Esophagus squamous epithelium (tissue), 5 donors: Measurements from ENCODE around the gene CFAP299. TPM values are rescaled to one million over a fixed set of nuclear protein-coding genes. Genes with fewer than 3 reads are reported as not detected.

Experiments
- DNase-seq: peaks from one replicate; lab custom pipeline; 2025; lab: John Stamatoyannopoulos, UW
- H3K27ac ChIP-seq, 4 donors: fragments of 200-600 bp; sonication (generic); one replicate each; pipeline ENCODE4 v1.5.1; 2016 to 2019; ENCODE audit warnings: mild to moderate bottlenecking in 1 of 4
- H3K27me3 ChIP-seq, 4 donors: fragments of 200-600 bp; sonication (generic); 1 replicate in 3 of 4; 2 replicates in 1 of 4; pipeline versions ENCODE4 v1.5.1 to v1.6.0; 2017 to 2021; ENCODE audit warnings: antibody characterized with exemption in 1 of 4
- H3K36me3 ChIP-seq, 3 donors: fragments of 200-600 bp; sonication (generic); one replicate each; pipeline ENCODE4 v1.5.1; 2016 to 2019
- H3K4me1 ChIP-seq, 3 donors: fragments of 200-600 bp; sonication (generic); one replicate each; pipeline ENCODE4 v1.5.1; 2017 to 2019
- H3K4me3 ChIP-seq, 4 donors: fragments of 200-600 bp; sonication (generic); 1 replicate in 3 of 4; 2 replicates in 1 of 4; pipeline ENCODE4 v1.5.1; 2016 to 2019; ENCODE audit warnings: mild to moderate bottlenecking in 2 of 4, moderate library complexity in 1 of 4
- H3K9me3 ChIP-seq, 3 donors: fragments of 200-600 bp; sonication (generic); one replicate each; pipeline ENCODE4 v1.5.1; 2016 to 2019
- CTCF ChIP-seq, 6 experiments: fragments of 450-650 bp in 4 of 6; fragments of 200-600 bp in 2 of 6; sonication (generic) in 2 of 6; IDR thresholded peaks; one replicate each; pipeline ENCODE4 v1.5.1; 2016 to 2019; ENCODE audit warnings: antibody characterized with exemption in 6 of 6, mild to moderate bottlenecking in 4 of 6, moderate library complexity in 4 of 6
- POLR2A ChIP-seq, 4 donors: fragments of 450-650 bp; IDR thresholded peaks; one replicate each; pipeline ENCODE4 v1.6.1; 2017; ENCODE audit warnings: antibody characterized with exemption in 4 of 4, mild to moderate bottlenecking in 4 of 4, moderate library complexity in 3 of 4
- WGBS, 2 donors: methylation state at CpG; one replicate each; pipeline ENCODE4 v1.1.5; 2018; 5-methylcytosine and 5-hydroxymethylcytosine counted together
- intact Hi-C: fragments of 100-400 bp; cut with DNase I; formaldehyde crosslinking; loops from one replicate; pipeline ENCODE4 v1.15.0; 2022
- total RNA-seq, 4 donors: library from RNA; depleted of rRNA; stranded (reverse); fragments of >200 nt; gene quantifications; one replicate each; pipeline ENCODE4 v1.1.0, GENCODE V29; 2016
- donor health status: DM: yes; HTN: yes; CAD: no.

CFAP299 gene
- total RNA-seq, 4 donors from 2014 or later: not detected

- no peaks in the 10 kb centered on the region for H3K9me3 ChIP-seq
- no peak overlapping the region for H3K4me3 ChIP-seq
- no peaks in the 10 kb centered on the region for H3K36me3 ChIP-seq
- DNase-seq: no peak
- H3K4me1 ChIP-seq: no peaks in the 10 kb centered on the region
- no peak overlapping the region for H3K27ac ChIP-seq
- TF ChIP-seq CTCF (IDR thresholded peaks at IDR 0.05): no peak
- TF ChIP-seq POLR2A (IDR thresholded peaks at IDR 0.05): no peak
- 45 to 63% methylated on average over 5 of the region's 5 CpGs for WGBS, 2 donors
- intact Hi-C loops: no loop called here
- H3K27me3 ChIP-seq: no peaks in the 10 kb centered on the region
Measured at GRCh38 chr4:80814266-80814665, 478.7 kb downstream of the CFAP299 start.

- H3K4me1 ChIP-seq: no peaks in the 10 kb centered on the region
- TF ChIP-seq CTCF (IDR thresholded peaks at IDR 0.05) (no peak), POLR2A (IDR thresholded peaks at IDR 0.05) (no peak)
- no peaks in the 10 kb centered on the region for H3K27me3 ChIP-seq
- 41 to 71% methylated on average over 5 of the region's 5 CpGs for WGBS, 2 donors
- H3K9me3 ChIP-seq: no peaks in the 10 kb centered on the region
- no peaks in the 10 kb centered on the region for H3K36me3 ChIP-seq
- no peak for DNase-seq
- intact Hi-C loops: no loop called here
- H3K27ac ChIP-seq: no peak overlapping the region
- no peak overlapping the region for H3K4me3 ChIP-seq
Measured at GRCh38 chr4:80831383-80832361, 496.1 kb downstream of the CFAP299 start.

- 86 to 94% methylated on average over 1 of the region's 1 CpG for WGBS, 2 donors
- no peak overlapping the region for H3K4me3 ChIP-seq
- no peaks in the 10 kb centered on the region for H3K4me1 ChIP-seq
- H3K27me3 ChIP-seq: no peaks in the 10 kb centered on the region
- no peaks in the 10 kb centered on the region for H3K9me3 ChIP-seq
- H3K27ac ChIP-seq: no peak overlapping the region
- H3K36me3 ChIP-seq: no peaks in the 10 kb centered on the region
- DNase-seq: no peak
- no peak for TF ChIP-seq CTCF (IDR thresholded peaks at IDR 0.05)
- no peak for TF ChIP-seq POLR2A (IDR thresholded peaks at IDR 0.05)
- intact Hi-C loops: no loop called here
Measured at GRCh38 chr4:80839281-80839680, 503.8 kb downstream of the CFAP299 start.

GRCh38 chr4:80839792-80840191 is 504.3 kb downstream of the CFAP299 start:
- Histone ChIP-seq H3K27me3 (no peaks in the 10 kb centered on the region), H3K36me3 (no peaks in the 10 kb centered on the region), H3K4me1 (no peaks in the 10 kb centered on the region), H3K4me3 (no peak overlapping the region), H3K27ac (no peak overlapping the region), H3K9me3 (no peaks in the 10 kb centered on the region)
- TF ChIP-seq CTCF (IDR thresholded peaks at IDR 0.05): no peak
- TF ChIP-seq POLR2A (IDR thresholded peaks at IDR 0.05): no peak
- DNase-seq: no peak
- intact Hi-C loops: no loop called here

GRCh38 chr4:80840396-80840795 is 504.9 kb downstream of the CFAP299 start:
- H3K36me3 ChIP-seq: no peaks in the 10 kb centered on the region
- no peak for DNase-seq
- no peaks in the 10 kb centered on the region for H3K27me3 ChIP-seq
- TF ChIP-seq POLR2A (IDR thresholded peaks at IDR 0.05): no peak
- no peak for TF ChIP-seq CTCF (IDR thresholded peaks at IDR 0.05)
- 28 to 33% methylated on average over 1 of the region's 1 CpG for WGBS, 2 donors
- intact Hi-C loops: no loop called here
- no peaks in the 10 kb centered on the region for H3K9me3 ChIP-seq
- H3K27ac ChIP-seq: no peak overlapping the region
- no peak overlapping the region for H3K4me3 ChIP-seq
- no peaks in the 10 kb centered on the region for H3K4me1 ChIP-seq
